HG03575 (cell line): ENCODE measurements around the gene APP.

Experiments used
- ATAC-seq: cut with Tn5 transposase; IDR thresholded peaks from one replicate; pipeline ENCODE4 v1.9.1; 2021; ENCODE audit not compliant: unreplicated experiment, insufficient number of reproducible peaks, low FRiP score; ENCODE audit errors: extremely low read depth

The APP gene

GRCh38 chr21:25904044-25904695 is 266.4 kb downstream of the APP start:
- ATAC-seq, result no peak

- no peak for ATAC-seq
Observed at GRCh38 chr21:25903607-25904006, 267.0 kb downstream of the APP start.

GRCh38 chr21:25901330-25901979 is 269.1 kb downstream of the APP start:
- ATAC-seq, result no peak

- ATAC-seq, result no peak
Observed at GRCh38 chr21:25898671-25899070, 271.9 kb downstream of the APP start.

- no peak for ATAC-seq
Observed at GRCh38 chr21:25897383-25897782, 273.2 kb downstream of the APP start.

- no peak for ATAC-seq
Observed at GRCh38 chr21:25896501-25897056, 274.0 kb downstream of the APP start.

- ATAC-seq, result peak; percentile 87
Observed at GRCh38 chr21:25895565-25896205, 274.9 kb downstream of the APP start.

GRCh38 chr21:25893191-25893590 is 277.4 kb downstream of the APP start:
- no peak for ATAC-seq

- ATAC-seq, result no peak
Observed at GRCh38 chr21:25891596-25891995, 279.0 kb downstream of the APP start.

GRCh38 chr21:25890001-25890400 is 280.6 kb downstream of the APP start:
- ATAC-seq, result no peak

- ATAC-seq, result no peak
Observed at GRCh38 chr21:25888711-25889110, 281.9 kb downstream of the APP start.

GRCh38 chr21:25887646-25888306 is 282.8 kb downstream of the APP start:
- no peak for ATAC-seq

GRCh38 chr21:25887166-25887565 is 283.4 kb downstream of the APP start:
- no peak for ATAC-seq

- no peak for ATAC-seq
Observed at GRCh38 chr21:25885880-25886279, 284.7 kb downstream of the APP start.

- no peak for ATAC-seq
Observed at GRCh38 chr21:25885405-25885804, 285.2 kb downstream of the APP start.

- no peak for ATAC-seq
Observed at GRCh38 chr21:25884311-25884710, 286.3 kb downstream of the APP start.

- ATAC-seq, result no peak
Observed at GRCh38 chr21:25881524-25882376, 288.8 kb downstream of the APP start.

- ATAC-seq, result no peak
Observed at GRCh38 chr21:25879203-25879602, 291.4 kb downstream of the APP start.

- ATAC-seq, result no peak
Observed at GRCh38 chr21:25878344-25878743, 292.2 kb downstream of the APP start.
